ENCODE data around the gene SASH1. TPM values are rescaled to one million over a fixed set of nuclear protein-coding genes. Genes with fewer than 3 reads are reported as not detected.
A peak's percentile ranks its signal among the peaks of the same experiment; 100 is the strongest.

SASH1 gene
- total and polyA plus RNA-seq, 2 donors (not counting 3 experiments of a cell fraction or from before 2014, with no cell fraction given), result 18.5 to 103 TPM

GRCh38 chr6:148524976-148525375 lies 182.3 kb downstream of the SASH1 start:
- Histone ChIP-seq H3K9me3 (replicated peaks; ENCODE audit: control insufficient read depth, insufficient read depth, low read length) (no peaks in the 10 kb centered on the region), H3K4me3 (replicated peaks in 1 of 3; ENCODE audit: insufficient read depth in 1 of 3, low read depth in 1 of 3, low read length in 3 of 3) (no peak overlapping the region), H3K9me1 (replicated peaks; ENCODE audit: control insufficient read depth, extremely low read depth, insufficient read depth, low read length) (no peaks in the 10 kb centered on the region), H3K9ac (replicated peaks; ENCODE audit: extremely low read depth, insufficient read depth, low read length) (peak overlapping the region; percentile 45), H3K27me3 (ENCODE audit: control insufficient read depth in 2 of 2, insufficient read depth in 2 of 2, low read length in 2 of 2) (no peaks in the 10 kb centered on the region), H3K4me1 (ENCODE audit: control insufficient read depth, extremely low read depth, insufficient read depth, low read length) (peaks cover 17% of the 10 kb centered on the region), H2AFZ (ENCODE audit: low read depth, low read length) (no peak overlapping the region), H3K36me3 (ENCODE audit: control insufficient read depth in 2 of 2, extremely low read depth in 1 of 2, insufficient read depth in 2 of 2, low read length in 2 of 2) (peaks cover 14 to 23% of the 10 kb centered on the region in 2 experiments), H4K20me1 (replicated peaks; ENCODE audit: control insufficient read depth, extremely low read depth, insufficient read depth, low read length) (no peaks in the 10 kb centered on the region), H3K27ac (ENCODE audit: insufficient read depth, low read depth, low read length) (peak overlapping the region; percentile 66), H3K79me2 (ENCODE audit: control insufficient read depth, insufficient read depth, low read length) (peaks cover 26% of the 10 kb centered on the region), H3K4me2 (ENCODE audit: insufficient read depth, low read length) (peak overlapping the region; percentile 51)
- ChIA-PET POLR2A (no interaction called here), CTCF (no interaction called here)
- intact Hi-C loops (cut with micrococcal nuclease), result loop anchor here (2.0 to 5.0 kb wide), 2 partner anchors 14 to 1018 kb away; partner anchors contain the start of gene SAMD5
- DNase-seq (ENCODE audit: low read depth, low spot score), result peak; percentile 65
- dilution Hi-C loops (cut with MboI; ENCODE audit: extremely low pct_ligation_motif_present, low sequenced_read_pairs), result no loop called here
- BruUV-seq (replicated peaks), result no TSS peak
- FAIRE-seq, result peak; percentile 92
- peak; percentile 53 for TF ChIP-seq JUN (IDR thresholded peaks at IDR 0.05; ENCODE audit: borderline replicate concordance, insufficient read depth, insufficient read length, low read depth)
- TF ChIP-seq EZH2 (IDR thresholded peaks at IDR 0.05; ENCODE audit: borderline replicate concordance, low read depth, low read length, severe bottlenecking), result no peak

DNA sequence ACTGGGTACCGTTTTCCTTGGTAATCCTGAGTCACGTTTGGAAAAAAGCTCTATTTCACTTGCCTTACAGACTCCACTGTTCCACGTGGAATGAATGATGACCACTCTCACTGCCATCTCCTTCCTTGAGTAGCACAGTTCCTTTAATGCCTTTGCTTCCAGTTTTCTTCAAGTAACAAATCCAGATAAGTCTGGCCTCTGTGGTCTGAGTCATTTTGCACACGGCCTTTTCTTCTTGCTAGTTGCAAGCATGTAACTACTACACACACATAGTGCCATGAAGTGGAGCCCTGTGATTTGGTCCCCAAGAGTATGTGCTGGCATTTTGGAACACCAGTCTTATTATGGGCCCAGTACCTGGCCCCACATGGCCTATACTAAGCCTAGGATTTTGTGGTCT lies 182.8 kb downstream of the SASH1 start:
- dilution Hi-C loops (cut with MboI; ENCODE audit: extremely low pct_ligation_motif_present, low sequenced_read_pairs), result no loop called here
- no peak overlapping the region for H3K4me3 ChIP-seq (replicated peaks in 1 of 3; ENCODE audit: insufficient read depth in 1 of 3, low read depth in 1 of 3, low read length in 3 of 3)
- H3K36me3 ChIP-seq (ENCODE audit: control insufficient read depth in 2 of 2, extremely low read depth in 1 of 2, insufficient read depth in 2 of 2, low read length in 2 of 2), result peaks cover 9 to 18% of the 10 kb centered on the region in 2 experiments
- no peak overlapping the region for H2AFZ ChIP-seq (ENCODE audit: low read depth, low read length)
- CTCF ChIA-PET, result no interaction called here
- POLR2A ChIA-PET, result no interaction called here
- no peak overlapping the region for H3K9ac ChIP-seq (replicated peaks; ENCODE audit: extremely low read depth, insufficient read depth, low read length)
- peaks cover 22% of the 10 kb centered on the region for H3K4me1 ChIP-seq (ENCODE audit: control insufficient read depth, extremely low read depth, insufficient read depth, low read length)
- DNase-seq (ENCODE audit: low read depth, low spot score), result no peak
- no peaks in the 10 kb centered on the region for H4K20me1 ChIP-seq (replicated peaks; ENCODE audit: control insufficient read depth, extremely low read depth, insufficient read depth, low read length)
- no peaks in the 10 kb centered on the region for H3K9me3 ChIP-seq (replicated peaks; ENCODE audit: control insufficient read depth, insufficient read depth, low read length)
- H3K79me2 ChIP-seq (ENCODE audit: control insufficient read depth, insufficient read depth, low read length), result peaks cover 21% of the 10 kb centered on the region
- intact Hi-C loops (cut with micrococcal nuclease), result loop anchor here (2.0 kb wide), 1 partner anchor 15 kb away; no protein-coding TSS in a partner anchor
- BruUV-seq (replicated peaks), result no TSS peak
- no peak overlapping the region for H3K4me2 ChIP-seq (ENCODE audit: insufficient read depth, low read length)
- no peaks in the 10 kb centered on the region for H3K27me3 ChIP-seq (ENCODE audit: control insufficient read depth in 2 of 2, insufficient read depth in 2 of 2, low read length in 2 of 2)
- no peak for FAIRE-seq
- peak overlapping the region; percentile 66 for H3K27ac ChIP-seq (ENCODE audit: insufficient read depth, low read depth, low read length)
- TF ChIP-seq FOS (IDR thresholded peaks at IDR 0.05; ENCODE audit: borderline replicate concordance, insufficient read depth, low read length), result no peak
- TF ChIP-seq JUN (IDR thresholded peaks at IDR 0.05; ENCODE audit: borderline replicate concordance, insufficient read depth, insufficient read length, low read depth), result no peak
- no peak for TF ChIP-seq EZH2 (IDR thresholded peaks at IDR 0.05; ENCODE audit: borderline replicate concordance, low read depth, low read length, severe bottlenecking)
- no peak for TF ChIP-seq MYC (IDR thresholded peaks at IDR 0.05; ENCODE audit: low read depth, low read length)
- no peak for TF ChIP-seq POLR2A (IDR thresholded peaks at IDR 0.05; ENCODE audit: low read depth, low read length)
- TF ChIP-seq POLR2AphosphoS5 (IDR thresholded peaks at IDR 0.05; ENCODE audit: insufficient read depth, low read depth, low read length), result no peak
- TF ChIP-seq CTCF (IDR thresholded peaks at IDR 0.05; ENCODE audit: extremely low read depth in 1 of 2, insufficient read depth in 1 of 2, low read depth in 1 of 2, low read length in 2 of 2), result no peak
- no peak for TF ChIP-seq GATA2 (IDR thresholded peaks at IDR 0.05; ENCODE audit: insufficient read depth, insufficient read length, low read depth, low read length)
- no peak for TF ChIP-seq MAX (IDR thresholded peaks at IDR 0.05; ENCODE audit: insufficient read depth, insufficient read length)
- H3K9me1 ChIP-seq (replicated peaks; ENCODE audit: control insufficient read depth, extremely low read depth, insufficient read depth, low read length), result no peaks in the 10 kb centered on the region

Measured in endothelial cell of umbilical vein (primary cell).